H1 (cell line): ENCODE data around the gene OSBP2. TPM values are rescaled to one million over a fixed set of nuclear protein-coding genes. Genes with fewer than 3 reads are reported as not detected.

Source experiments
- CTCF ChIA-PET: fragments of 300-600 bp; sonication (Branson Sonifier 250); formaldehyde crosslinking; loops from one replicate; lab custom pipeline; 2021; ENCODE audit not compliant: partially characterized antibody; lab: Charles Lee
- POLR2A ChIA-PET: fragments of 300-600 bp; sonication (Branson Sonifier 250); formaldehyde crosslinking; loops from one replicate; lab custom pipeline; 2021; ENCODE audit warnings: inconsistent platforms; ENCODE audit not compliant: partially characterized antibody; lab: Charles Lee
- DNase-seq, 2 experiments: peaks; one replicate each; pipeline versions ENCODE4 v3.0.0 to v3.0.0-alpha.2; 2010 to 2022; ENCODE audit warnings: low spot score in 2 of 2, low read depth in 1 of 2, mixed read lengths in 1 of 2
- FAIRE-seq: peaks from 2 replicates; lab custom pipeline; 2011; peaks lifted over from hg19 to GRCh38; lab: Jason Lieb, UNC
- H2AFZ ChIP-seq: 2 replicates; pipeline ENCODE4 v1.8.1; 2012; ENCODE audit warnings: low read length, inconsistent platforms
- H2AK5ac ChIP-seq: 2 replicates; pipeline ENCODE4 v1.6.1; 2013; ENCODE audit warnings: low read depth, low read length
- H2BK120ac ChIP-seq: replicated peaks from 2 replicates; pipeline ENCODE3; 2013; ENCODE audit warnings: low read depth, low read length, inconsistent platforms
- H2BK12ac ChIP-seq: 2 replicates; pipeline ENCODE4 v1.6.1; 2013; ENCODE audit warnings: low read depth, low read length
- H2BK15ac ChIP-seq: 2 replicates; pipeline ENCODE4 v1.6.1; 2013; ENCODE audit warnings: low read length
- H2BK20ac ChIP-seq: 2 replicates; pipeline ENCODE4 v1.6.1; 2013; ENCODE audit warnings: low read length
- H2BK5ac ChIP-seq: 2 replicates; pipeline ENCODE4 v1.6.1; 2013; ENCODE audit warnings: low read depth, low read length
- H3K14ac ChIP-seq: 2 replicates; pipeline ENCODE4 v1.6.1; 2013; ENCODE audit warnings: inconsistent platforms; ENCODE audit not compliant: insufficient read length
- H3K18ac ChIP-seq: 2 replicates; pipeline ENCODE4 v1.6.1; 2013; ENCODE audit warnings: low read length; ENCODE audit errors: extremely low read depth
- H3K23ac ChIP-seq: 2 replicates; pipeline ENCODE4 v1.6.1; 2013; ENCODE audit warnings: inconsistent platforms; ENCODE audit not compliant: insufficient read length
- H3K23me2 ChIP-seq: 2 replicates; pipeline ENCODE4 v1.6.1; 2013; ENCODE audit warnings: low read depth, low read length
- H3K27ac ChIP-seq: 2 replicates; pipeline ENCODE4 v1.6.1; 2011; ENCODE audit warnings: low read depth, low read length, inconsistent platforms
- H3K27me3 ChIP-seq, 4 experiments: replicated peaks in 1 of 4; 1 replicate in 1 of 4; 2 replicates in 3 of 4; pipeline versions ENCODE4 v1.6.1 to v1.8.1; 2011 to 2013; ENCODE audit warnings: low read length in 3 of 4, mild to moderate bottlenecking in 3 of 4, inconsistent platforms in 2 of 4, mixed read lengths in 2 of 4, moderate library complexity in 1 of 4; ENCODE audit not compliant: control insufficient read depth in 3 of 4, insufficient read depth in 3 of 4; ENCODE audit errors: extremely low read depth in 1 of 4
- H3K36me3 ChIP-seq, 4 experiments: 2 replicates each; pipeline versions ENCODE4 v1.6.1 to v1.8.1; 2011 to 2013; ENCODE audit warnings: mild to moderate bottlenecking in 4 of 4, low read length in 3 of 4, moderate library complexity in 2 of 4, control low read depth in 1 of 4, inconsistent platforms in 1 of 4; ENCODE audit not compliant: insufficient read depth in 4 of 4, control insufficient read depth in 2 of 4
- H3K4ac ChIP-seq: replicated peaks from 2 replicates; pipeline ENCODE3; 2013; ENCODE audit warnings: low read length, low read depth, mixed read lengths, inconsistent platforms; ENCODE audit not compliant: insufficient read length
- H3K4me1 ChIP-seq, 4 experiments: replicated peaks in 1 of 4; 1 replicate in 1 of 4; 2 replicates in 3 of 4; pipeline versions ENCODE4 v1.6.1 to v1.8.1; 2011 to 2013; ENCODE audit warnings: low read length in 3 of 4, inconsistent platforms in 2 of 4, mixed read lengths in 1 of 4; ENCODE audit not compliant: insufficient read depth in 4 of 4, control insufficient read depth in 3 of 4
- H3K4me2 ChIP-seq, 2 experiments: 2 replicates each; pipeline versions ENCODE4 v1.6.1 to v1.8.1; 2011 to 2013; ENCODE audit warnings: low read depth in 2 of 2, low read length in 2 of 2, control low read depth in 1 of 2, inconsistent platforms in 1 of 2, mild to moderate bottlenecking in 1 of 2; ENCODE audit not compliant: insufficient read depth in 1 of 2
- H3K4me3 ChIP-seq, 4 experiments: fragments of 200-600, 300-600 bp in 1 of 4; sonication (generic), shearing (Covaris generic), sonication (Bioruptor Twin) in 1 of 4; 2 replicates each; pipeline versions ENCODE4 v1.5.1 to v1.8.1; 2011 to 2016; ENCODE audit warnings: low read length in 4 of 4, low read depth in 3 of 4, control low read depth in 2 of 4, inconsistent platforms in 2 of 4, mild to moderate bottlenecking in 2 of 4, mixed read lengths in 1 of 4, moderate library complexity in 1 of 4; ENCODE audit not compliant: insufficient read depth in 2 of 4; ENCODE audit errors: extremely low read depth in 1 of 4
- H3K56ac ChIP-seq: replicated peaks from 2 replicates; pipeline ENCODE3; 2013; ENCODE audit warnings: low read depth, mild to moderate bottlenecking, mixed read lengths, low read length, inconsistent platforms; ENCODE audit not compliant: insufficient read length
- H3K79me1 ChIP-seq: 2 replicates; pipeline ENCODE4 v1.6.1; 2013; ENCODE audit warnings: low read depth, low read length, control low read depth
- H3K79me2 ChIP-seq, 2 experiments: 2 replicates each; pipeline versions ENCODE4 v1.6.1 to v1.8.1; 2012 to 2013; ENCODE audit warnings: low read length in 2 of 2, mild to moderate bottlenecking in 2 of 2, inconsistent platforms in 1 of 2; ENCODE audit not compliant: insufficient read depth in 2 of 2, control insufficient read depth in 1 of 2
- H3K9ac ChIP-seq, 4 experiments: replicated peaks in 1 of 4; 1 replicate in 1 of 4; 2 replicates in 3 of 4; pipeline versions ENCODE4 v1.6.1 to v1.8.1; 2011 to 2013; ENCODE audit warnings: low read depth in 3 of 4, low read length in 3 of 4, control low read depth in 2 of 4, mild to moderate bottlenecking in 2 of 4, moderate library complexity in 2 of 4, inconsistent platforms in 1 of 4; ENCODE audit errors: extremely low read depth in 1 of 4
- H3K9me3 ChIP-seq, 2 experiments: 2 replicates each; pipeline versions ENCODE4 v1.6.1 to v1.8.1; 2012 to 2013; ENCODE audit warnings: mild to moderate bottlenecking in 2 of 2, moderate library complexity in 2 of 2, control low read depth in 1 of 2, inconsistent platforms in 1 of 2, low read depth in 1 of 2, low read length in 1 of 2, mixed read lengths in 1 of 2; ENCODE audit not compliant: insufficient read depth in 2 of 2
- H4K20me1 ChIP-seq, 2 experiments: replicated peaks in 1 of 2; 2 replicates each; pipeline versions ENCODE3 to v1.8.1; 2011 to 2013; ENCODE audit warnings: inconsistent platforms in 2 of 2, low read length in 2 of 2, mild to moderate bottlenecking in 1 of 2; ENCODE audit not compliant: insufficient read depth in 2 of 2, control insufficient read depth in 1 of 2
- H4K5ac ChIP-seq: 2 replicates; pipeline ENCODE4 v1.6.1; 2013; ENCODE audit warnings: low read length, low read depth, mixed read lengths, inconsistent platforms; ENCODE audit not compliant: insufficient read length
- H4K8ac ChIP-seq: 2 replicates; pipeline ENCODE4 v1.8.0; 2013; ENCODE audit warnings: mild to moderate bottlenecking, moderate library complexity, low read length, inconsistent platforms; ENCODE audit not compliant: insufficient read depth; ENCODE audit errors: extremely low read depth
- H4K91ac ChIP-seq: replicated peaks from 2 replicates; pipeline ENCODE3; 2013; ENCODE audit warnings: low read length, mixed read lengths, inconsistent platforms; ENCODE audit not compliant: insufficient read length
- BRCA1 ChIP-seq: IDR thresholded peaks from 2 replicates; pipeline ENCODE4 v1.6.1; 2012; ENCODE audit warnings: low read depth, low read length, improper control_type of control experiment
- EGR1 ChIP-seq: IDR thresholded peaks from 2 replicates; pipeline ENCODE4 v1.6.1; 2011; ENCODE audit warnings: low read depth, low read length, borderline replicate concordance
- WGBS, 2 experiments: shearing (Covaris generic) in 1 of 2; methylation state at CpG; one replicate each; pipeline versions ENCODE4 v1.1.6 to v1.1.7; 2013 to 2015; ENCODE audit warnings: low lambda C conversion rate in 2 of 2, mixed read lengths in 2 of 2, inconsistent platforms in 1 of 2, low coverage in 1 of 2, missing lambda C conversion rate in 1 of 2; ENCODE audit not compliant: insufficient replicate concordance in 2 of 2, insufficient coverage in 1 of 2, insufficient read length in 1 of 2; ENCODE audit errors: extremely low coverage in 1 of 2, missing lambda C conversion rate in 1 of 2; 5-methylcytosine and 5-hydroxymethylcytosine counted together
- polyA plus RNA-seq, 7 experiments: library from polyadenylated mRNA; depleted of rRNA in 3 of 7; stranded (reverse) in 5 of 7; unstranded in 2 of 7; fragments of >200 nt in 5 of 7; fragments of 200-250 nt in 2 of 7; gene quantifications; 1 replicate in 5 of 7; 2 replicates in 1 of 7; 4 replicates in 1 of 7; pipeline versions ENCODE4 v1.2.1 to v1.2.3, GENCODE V29; 2011 to 2013; ENCODE audit warnings: missing spikeins in 2 of 7, mixed read lengths in 2 of 7
- total RNA-seq: library from RNA; stranded (reverse); fragmentation: NEBNext Ultra II Directional; extraction: Animal tissue kit (Norgen Biotek cat#: 25700); gene quantifications from 2 replicates; pipeline ENCODE4 v1.2.1, GENCODE V29; 2021

OSBP2 gene
- total and polyA plus RNA-seq, 2 of the 8 experiments (the other 6 are each of a cell fraction or from before 2014, with no cell fraction given): 3.4 to 3.7 TPM

DNA sequence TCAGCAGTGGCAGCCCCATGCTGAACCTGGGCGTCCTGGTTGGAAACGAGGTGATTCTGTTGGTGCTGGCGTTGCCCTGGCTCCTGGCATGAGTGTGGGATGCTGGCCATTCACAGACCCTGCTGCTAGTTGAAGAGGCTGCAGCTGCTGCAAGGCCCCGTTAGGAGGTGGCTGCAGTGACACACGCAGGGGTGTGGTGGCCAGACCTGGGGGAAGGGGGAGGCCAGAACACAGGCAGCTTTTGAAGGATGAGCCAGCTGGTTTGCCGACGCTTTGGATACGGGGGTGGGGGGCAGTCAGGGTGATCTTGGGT, 196.7 kb downstream of the OSBP2 start:
- H3K4me1 ChIP-seq: peaks cover 0 to 4% (median 4%) of the 10 kb centered on the region in 4 experiments; a peak in 5 of 7 replicates
- no peaks in the 10 kb centered on the region for H3K27me3 ChIP-seq
- H4K5ac ChIP-seq: no peak overlapping the region
- no peak overlapping the region for H3K56ac ChIP-seq
- H2BK120ac ChIP-seq: no peak overlapping the region
- H2AFZ ChIP-seq: no peak overlapping the region
- H3K18ac ChIP-seq: no peak overlapping the region
- no peak overlapping the region for H3K23ac ChIP-seq
- H3K27ac ChIP-seq: no peak overlapping the region
- no peak for FAIRE-seq
- H3K4ac ChIP-seq: no peak overlapping the region
- H3K79me1 ChIP-seq: no peaks in the 10 kb centered on the region
- DNase-seq: no peak
- 91% methylated on average over 5 of the region's 8 CpGs; no CpG with 5 or more reads in 1 of the 2 experiments for WGBS, 2 experiments
- no peaks in the 10 kb centered on the region for H3K9me3 ChIP-seq
- no peak overlapping the region for H3K14ac ChIP-seq
- no peaks in the 10 kb centered on the region for H3K79me2 ChIP-seq
- no peak overlapping the region for H3K4me2 ChIP-seq
- no peaks in the 10 kb centered on the region for H3K23me2 ChIP-seq
- H3K36me3 ChIP-seq: peaks cover 0 to 9% (median 2%) of the 10 kb centered on the region in 4 experiments; a peak in 2 of 8 replicates
- no peak overlapping the region for H2BK5ac ChIP-seq
- ChIA-PET POLR2A (no interaction called here), CTCF (interaction anchor here (0.8 to 6.2 kb wide), 35 partner anchors 8 to 446 kb away, joined by 3 to 73 read pairs (median 5); partner anchors contain the start of gene SLC35E4)
- H2BK20ac ChIP-seq: no peak overlapping the region
- H2AK5ac ChIP-seq: no peak overlapping the region
- peaks cover 1 to 3% of the 10 kb centered on the region in 2 experiments for H4K20me1 ChIP-seq
- H2BK12ac ChIP-seq: no peak overlapping the region
- H2BK15ac ChIP-seq: no peak overlapping the region
- no peak overlapping the region for H3K4me3 ChIP-seq
- no peak overlapping the region for H4K8ac ChIP-seq
- H4K91ac ChIP-seq: no peak overlapping the region
- H3K9ac ChIP-seq: no peak overlapping the region
- TF ChIP-seq BRCA1 (no peak), EGR1 (no peak)
